Suprapubic skin (tissue), 4 donors: ENCODE results near the gene RABEP1.

Source experiments
- POLR2A ChIP-seq, 2 donors: fragments of 450-650 bp; IDR thresholded peaks; one replicate each; pipeline ENCODE4 v1.6.1; 2017; ENCODE audit warnings: antibody characterized with exemption in 2 of 2, mild to moderate bottlenecking in 2 of 2, moderate library complexity in 2 of 2
- POLR2AphosphoS5 ChIP-seq, 3 donors: sonication (generic); formaldehyde crosslinking; IDR thresholded peaks; one replicate each; pipeline ENCODE4 v1.6.1; 2017; ENCODE audit warnings: antibody characterized with exemption in 3 of 3
- TF ChIP-seq, protein P1 (sequence below), 2 donors: fragments of 200-600 bp in 1 of 2; fragments of 450-650 bp in 1 of 2; sonication (generic) in 1 of 2; IDR thresholded peaks; one replicate each; pipeline ENCODE4 v1.5.1; 2016 to 2019; ENCODE audit warnings: antibody characterized with exemption in 2 of 2, mild to moderate bottlenecking in 1 of 2, moderate library complexity in 1 of 2

DNA sequence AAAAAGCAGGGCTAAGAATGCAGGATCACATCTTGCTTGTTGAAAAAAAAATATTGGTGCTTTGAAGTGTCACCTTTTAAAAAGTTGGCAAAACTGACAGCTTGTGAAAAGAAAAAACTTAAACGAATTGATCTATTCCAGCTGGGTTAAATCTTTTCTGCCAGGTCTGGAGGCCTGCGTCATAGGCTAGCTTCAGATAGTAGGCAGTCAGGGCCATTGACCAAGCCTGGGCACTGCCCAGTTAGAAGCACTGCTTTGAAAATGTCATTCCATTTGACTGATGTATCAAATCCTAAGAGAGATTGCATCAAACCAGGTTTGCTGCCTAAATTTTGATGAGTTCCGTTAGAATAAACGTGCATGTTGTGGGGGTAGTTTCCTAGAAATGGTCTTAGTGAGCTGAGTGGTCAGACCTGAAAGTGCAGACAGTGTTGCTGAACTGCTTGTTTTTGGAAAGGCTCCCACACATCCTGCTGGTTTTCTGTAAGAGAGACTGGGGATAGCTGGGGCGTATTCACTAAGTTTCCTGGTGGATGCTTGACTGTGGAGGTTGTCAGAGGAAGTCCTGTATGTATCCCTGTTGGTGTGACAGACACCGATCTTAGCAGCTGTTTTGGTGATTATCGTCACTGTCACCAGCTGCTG lies 98.5 kb downstream of the RABEP1 start:
- TF ChIP-seq, protein P1, sequence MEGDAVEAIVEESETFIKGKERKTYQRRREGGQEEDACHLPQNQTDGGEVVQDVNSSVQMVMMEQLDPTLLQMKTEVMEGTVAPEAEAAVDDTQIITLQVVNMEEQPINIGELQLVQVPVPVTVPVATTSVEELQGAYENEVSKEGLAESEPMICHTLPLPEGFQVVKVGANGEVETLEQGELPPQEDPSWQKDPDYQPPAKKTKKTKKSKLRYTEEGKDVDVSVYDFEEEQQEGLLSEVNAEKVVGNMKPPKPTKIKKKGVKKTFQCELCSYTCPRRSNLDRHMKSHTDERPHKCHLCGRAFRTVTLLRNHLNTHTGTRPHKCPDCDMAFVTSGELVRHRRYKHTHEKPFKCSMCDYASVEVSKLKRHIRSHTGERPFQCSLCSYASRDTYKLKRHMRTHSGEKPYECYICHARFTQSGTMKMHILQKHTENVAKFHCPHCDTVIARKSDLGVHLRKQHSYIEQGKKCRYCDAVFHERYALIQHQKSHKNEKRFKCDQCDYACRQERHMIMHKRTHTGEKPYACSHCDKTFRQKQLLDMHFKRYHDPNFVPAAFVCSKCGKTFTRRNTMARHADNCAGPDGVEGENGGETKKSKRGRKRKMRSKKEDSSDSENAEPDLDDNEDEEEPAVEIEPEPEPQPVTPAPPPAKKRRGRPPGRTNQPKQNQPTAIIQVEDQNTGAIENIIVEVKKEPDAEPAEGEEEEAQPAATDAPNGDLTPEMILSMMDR (IDR thresholded peaks at IDR 0.05) = no peak
- TF ChIP-seq POLR2AphosphoS5 (IDR thresholded peaks at IDR 0.05) (no peak), POLR2A (IDR thresholded peaks at IDR 0.05) (no peak)
